Smooth muscle cell (in vitro differentiated cells): ENCODE measurements around the gene RNPS1. TPM values are rescaled to one million over a fixed set of nuclear protein-coding genes. Genes with fewer than 3 reads are reported as not detected.

Source experiments
- DNase-seq: peaks from one replicate; lab custom pipeline; 2025; ENCODE audit not compliant: unreplicated experiment; lab: John Stamatoyannopoulos, UW
- H2AFZ ChIP-seq: fragments of 200-600 bp; sonication (generic); 2 replicates; pipeline ENCODE4 v1.6.0; 2016; ENCODE audit warnings: antibody characterized with exemption, low read depth, mild to moderate bottlenecking
- H3F3A ChIP-seq: fragments of 200-600 bp; sonication (generic); 2 replicates; pipeline ENCODE4 v1.6.0; 2017; ENCODE audit warnings: antibody characterized with exemption, low read depth
- H3K27ac ChIP-seq: fragments of 200-600 bp; sonication (generic); 2 replicates; pipeline ENCODE4 v1.5.1; 2016; ENCODE audit warnings: low read depth, mild to moderate bottlenecking
- H3K27me3 ChIP-seq: fragments of 200-600 bp; sonication (generic); 2 replicates; pipeline ENCODE4 v1.6.1; 2016; ENCODE audit warnings: low read depth, mild to moderate bottlenecking
- H3K36me3 ChIP-seq: fragments of 200-600 bp; sonication (generic); 2 replicates; pipeline ENCODE4 v1.5.1; 2016; ENCODE audit warnings: low read depth
- H3K4me1 ChIP-seq: fragments of 200-600 bp; sonication (generic); 2 replicates; pipeline ENCODE4 v1.5.1; 2016; ENCODE audit warnings: low read depth
- H3K4me2 ChIP-seq: fragments of 200-600 bp; sonication (generic); 2 replicates; pipeline ENCODE4 v1.6.0; 2016; ENCODE audit warnings: mild to moderate bottlenecking
- H3K4me3 ChIP-seq: fragments of 200-600 bp; sonication (generic); 2 replicates; pipeline ENCODE4 v1.5.1; 2016; ENCODE audit warnings: mild to moderate bottlenecking
- H3K79me2 ChIP-seq: fragments of 200-600 bp; sonication (generic); 2 replicates; pipeline ENCODE4 v1.6.0; 2016; ENCODE audit warnings: low read depth, mild to moderate bottlenecking
- H3K9ac ChIP-seq: fragments of 200-600 bp; sonication (generic); 2 replicates; pipeline ENCODE4 v1.6.0; 2016; ENCODE audit warnings: low read depth
- H3K9me3 ChIP-seq: fragments of 200-600 bp; sonication (generic); replicated peaks from 2 replicates; pipeline ENCODE4 v1.5.1; 2016; ENCODE audit warnings: low read depth
- H4K20me1 ChIP-seq: fragments of 200-600 bp; sonication (generic); 2 replicates; pipeline ENCODE4 v1.6.0; 2016; ENCODE audit warnings: low read depth
- CTCF ChIP-seq: fragments of 200-600 bp; sonication (generic); IDR thresholded peaks from 2 replicates; pipeline ENCODE4 v1.5.1; 2017; ENCODE audit warnings: borderline replicate concordance, mild to moderate bottlenecking, antibody characterized with exemption; ENCODE audit not compliant: insufficient read depth, poor library complexity, severe bottlenecking
- WGBS: methylation state at CpG from one replicate; pipeline ENCODE4 v1.1.7; 2016; ENCODE audit warnings: low lambda C conversion rate; 5-methylcytosine and 5-hydroxymethylcytosine counted together
- polyA plus RNA-seq: library from polyadenylated mRNA; unstranded; fragments of >200 nt; fragmentation: Nextera tagmentation; extraction: Ambion mirVana; gene quantifications from 2 replicates; pipeline ENCODE4 v1.2.1, GENCODE V29; 2016
- total RNA-seq: library from RNA; depleted of rRNA; stranded (reverse); fragments of >200 nt; gene quantifications from 2 replicates; pipeline ENCODE4 v1.2.3, GENCODE V29; 2014

Gene RNPS1
- total and polyA plus RNA-seq, 2 experiments from 2014 or later: 87.9 to 192 TPM

GRCh38 chr16:2207872-2208271 lies 60.1 kb downstream of the RNPS1 start:
- TF ChIP-seq CTCF: no peak

DNA sequence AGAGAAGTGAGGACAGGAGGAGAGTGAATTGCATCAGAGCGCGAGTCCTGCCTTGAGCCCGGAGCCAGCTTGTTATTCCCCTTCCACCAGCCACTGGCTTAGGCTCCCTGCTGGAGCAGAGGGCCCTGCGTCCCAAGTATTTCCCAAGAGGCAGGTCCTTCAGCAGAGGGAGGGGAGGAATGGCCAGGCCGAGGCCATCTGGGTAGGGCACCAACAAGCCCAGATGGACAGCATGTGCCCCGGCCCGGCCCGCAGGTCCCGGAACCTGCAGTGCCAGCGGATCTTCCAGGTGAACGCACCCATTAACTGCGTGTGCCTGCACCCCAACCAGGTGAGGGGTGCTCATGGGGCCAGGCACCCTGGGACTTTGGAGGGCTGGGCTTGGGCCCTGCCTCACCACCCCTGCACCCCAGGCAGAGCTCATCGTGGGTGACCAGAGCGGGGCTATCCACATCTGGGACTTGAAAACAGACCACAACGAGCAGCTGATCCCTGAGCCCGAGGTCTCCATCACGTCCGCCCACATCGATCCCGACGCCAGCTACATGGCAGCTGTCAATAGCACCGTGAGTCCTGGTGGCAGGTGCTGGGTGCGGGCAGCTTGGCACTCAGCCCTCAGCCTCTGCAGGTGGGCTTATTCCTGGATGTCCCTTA lies 61.0 kb downstream of the RNPS1 start:
- H3K27me3 ChIP-seq: no peaks in the 10 kb centered on the region
- no peaks in the 10 kb centered on the region for H3F3A ChIP-seq
- no peak overlapping the region for H3K27ac ChIP-seq
- H2AFZ ChIP-seq: no peak overlapping the region
- H3K4me2 ChIP-seq: peak overlapping the region; percentile 85
- H3K36me3 ChIP-seq: no peaks in the 10 kb centered on the region
- no peak for TF ChIP-seq CTCF
- H4K20me1 ChIP-seq: no peaks in the 10 kb centered on the region
- no peak overlapping the region for H3K4me3 ChIP-seq
- 97% methylated on average over 21 of the region's 23 CpGs for WGBS
- H3K9ac ChIP-seq: no peak overlapping the region
- DNase-seq: no peak
- no peaks in the 10 kb centered on the region for H3K9me3 ChIP-seq
- peaks cover 7% of the 10 kb centered on the region for H3K79me2 ChIP-seq
- H3K4me1 ChIP-seq: no peaks in the 10 kb centered on the region

More at GRCh38 chr16:2207872-2208271, 60.1 kb downstream of the RNPS1 start:
- H2AFZ ChIP-seq: no peak overlapping the region
- H3K9me3 ChIP-seq: no peaks in the 10 kb centered on the region
- no peaks in the 10 kb centered on the region for H3K27me3 ChIP-seq
- no peaks in the 10 kb centered on the region for H3K36me3 ChIP-seq
- H3K4me1 ChIP-seq: peaks cover 4% of the 10 kb centered on the region
- peaks cover 5% of the 10 kb centered on the region for H4K20me1 ChIP-seq
- no peak for DNase-seq
- no peak overlapping the region for H3K4me3 ChIP-seq
- peaks cover 11% of the 10 kb centered on the region for H3K79me2 ChIP-seq
- no peak overlapping the region for H3K4me2 ChIP-seq
- H3F3A ChIP-seq: no peaks in the 10 kb centered on the region
- H3K27ac ChIP-seq: no peak overlapping the region
- no peak overlapping the region for H3K9ac ChIP-seq
- WGBS: 97% methylated on average over 9 of the region's 9 CpGs

GRCh38 chr16:2206420-2206779 lies 61.5 kb downstream of the RNPS1 start:
- no peak for TF ChIP-seq CTCF
- no peaks in the 10 kb centered on the region for H3K36me3 ChIP-seq
- H3K9ac ChIP-seq: peak overlapping the region; percentile 92
- H3K4me2 ChIP-seq: peak overlapping the region; percentile 85
- H3K79me2 ChIP-seq: peaks cover 7% of the 10 kb centered on the region
- no peaks in the 10 kb centered on the region for H3K27me3 ChIP-seq
- H3K9me3 ChIP-seq: no peaks in the 10 kb centered on the region
- no peak overlapping the region for H3K27ac ChIP-seq
- peak overlapping the region; percentile 93 for H3K4me3 ChIP-seq
- no peak overlapping the region for H2AFZ ChIP-seq
- no peaks in the 10 kb centered on the region for H3F3A ChIP-seq
- no peak for DNase-seq
- H3K4me1 ChIP-seq: no peaks in the 10 kb centered on the region
- WGBS: 93% methylated on average over 17 of the region's 18 CpGs
- H4K20me1 ChIP-seq: no peaks in the 10 kb centered on the region

GRCh38 chr16:2205967-2206313 lies 62.0 kb downstream of the RNPS1 start:
- Histone ChIP-seq H3K4me1 (no peaks in the 10 kb centered on the region), H3K27ac (no peak overlapping the region), H3K9me3 (no peaks in the 10 kb centered on the region), H3K4me3 (peak overlapping the region; percentile 93), H3K27me3 (no peaks in the 10 kb centered on the region), H2AFZ (peak overlapping the region; percentile 89), H3K4me2 (peak overlapping the region; percentile 85), H3F3A (no peaks in the 10 kb centered on the region), H3K9ac (peak overlapping the region; percentile 92), H3K36me3 (no peaks in the 10 kb centered on the region), H4K20me1 (no peaks in the 10 kb centered on the region), H3K79me2 (peaks cover 7% of the 10 kb centered on the region)
- no peak for TF ChIP-seq CTCF
- WGBS: 48% methylated on average over 16 of the region's 16 CpGs
- no peak for DNase-seq
